SJSA1 (cell line): ENCODE data around the gene CHST8. TPM values are rescaled to one million over a fixed set of nuclear protein-coding genes. Genes with fewer than 3 reads are reported as not detected.

Source experiments
- DNase-seq, 2 experiments: peaks; one replicate each; pipeline ENCODE4 v3.0.0-alpha.2; 2015 to 2020; ENCODE audit warnings: low spot score in 2 of 2, low read depth in 1 of 2
- H3K27ac ChIP-seq: fragments of 250-450 bp; sonication (Bioruptor Pico); 2 replicates; pipeline ENCODE4 v1.5.1; 2020; ENCODE audit warnings: mild to moderate bottlenecking, moderate library complexity
- H3K27me3 ChIP-seq: fragments of 250-450 bp; sonication (Bioruptor Pico); replicated peaks from 2 replicates; pipeline ENCODE4 v1.5.1; 2020; ENCODE audit warnings: mild to moderate bottlenecking, moderate library complexity
- H3K36me3 ChIP-seq: fragments of 250-450 bp; sonication (Bioruptor Pico); 2 replicates; pipeline ENCODE4 v1.5.1; 2020; ENCODE audit warnings: mild to moderate bottlenecking
- H3K4me1 ChIP-seq: fragments of 250-450 bp; sonication (Bioruptor Pico); replicated peaks from 2 replicates; pipeline ENCODE4 v1.6.1; 2021; ENCODE audit warnings: mild to moderate bottlenecking
- H3K4me3 ChIP-seq: fragments of 250-450 bp; sonication (Bioruptor Pico); 2 replicates; pipeline ENCODE4 v1.5.1; 2020; ENCODE audit warnings: mild to moderate bottlenecking
- H3K9me3 ChIP-seq: fragments of 250-450 bp; sonication (Bioruptor Pico); replicated peaks from 2 replicates; pipeline ENCODE4 v1.5.1; 2020; ENCODE audit warnings: mild to moderate bottlenecking
- total RNA-seq: library from RNA; depleted of rRNA; stranded (reverse); fragments of >200 nt; shearing (Covaris generic); gene quantifications from 2 replicates; pipeline ENCODE4 v1.2.3, GENCODE V29; 2014

CHST8 gene
- total RNA-seq, 1 experiment from 2014 or later, result not detected

DNA sequence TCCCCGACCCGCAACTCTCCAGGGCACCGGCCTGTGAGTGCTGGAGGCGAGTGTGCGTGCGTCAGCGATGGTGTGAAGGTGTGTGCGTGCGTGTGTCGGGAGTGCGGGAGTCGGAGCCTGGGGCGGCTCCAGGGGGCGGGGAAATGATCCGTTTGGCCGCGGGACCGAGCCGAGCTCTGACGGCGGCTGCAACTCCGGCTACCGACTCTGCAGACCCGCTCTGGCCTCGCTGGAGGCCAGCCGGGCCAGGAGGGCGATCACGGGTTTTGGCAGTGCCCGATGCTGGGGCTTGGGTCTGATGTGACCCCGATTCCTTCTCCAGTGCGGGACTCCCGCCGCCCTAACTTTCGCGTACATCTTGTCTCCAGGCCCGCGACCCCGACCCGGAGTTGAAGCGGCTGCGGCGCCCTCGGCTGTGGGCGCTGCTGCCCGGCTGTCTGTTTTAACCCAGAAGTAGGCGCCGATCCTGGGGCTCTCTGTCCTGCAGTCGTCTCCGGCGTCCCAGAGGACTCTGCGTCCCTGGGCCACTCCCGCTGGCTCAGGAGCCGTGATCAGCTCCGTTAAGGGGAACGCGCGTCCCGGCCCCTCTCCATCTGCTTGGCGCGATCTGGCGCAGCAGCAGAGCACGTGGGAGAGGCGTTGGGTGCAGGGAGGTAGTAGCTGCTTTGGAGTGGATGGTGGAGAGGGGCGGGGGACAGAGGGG lies 1.2 kb downstream of the CHST8 start:
- no peak overlapping the region for H3K4me3 ChIP-seq
- H3K9me3 ChIP-seq, result peaks cover 3% of the 10 kb centered on the region
- no peaks in the 10 kb centered on the region for H3K36me3 ChIP-seq
- H3K4me1 ChIP-seq, result peaks cover 18% of the 10 kb centered on the region
- peaks cover 74% of the 10 kb centered on the region for H3K27me3 ChIP-seq
- no peak for DNase-seq
- no peak overlapping the region for H3K27ac ChIP-seq

DNA sequence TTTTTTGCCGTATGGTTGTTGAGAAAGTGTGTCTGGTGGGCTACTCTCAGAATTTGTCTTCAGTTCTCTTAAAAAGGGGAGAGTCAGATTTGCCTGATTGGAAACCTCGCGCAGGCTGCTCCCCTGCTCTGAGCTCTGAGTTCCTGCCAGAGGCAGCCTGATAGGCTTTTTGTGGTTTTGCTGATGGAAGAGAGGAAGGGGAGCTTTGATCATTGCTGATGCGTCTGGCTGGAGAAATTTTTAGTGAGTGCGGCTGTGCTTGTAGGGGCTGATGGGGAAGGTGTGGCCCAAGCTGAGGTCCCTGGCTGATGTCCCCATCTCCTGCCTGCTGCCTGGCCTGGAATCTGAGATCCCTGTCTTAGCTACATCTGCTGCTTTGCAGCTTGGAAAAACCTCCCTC lies 2.8 kb downstream of the CHST8 start:
- no peak for DNase-seq
- peaks cover 67% of the 10 kb centered on the region for H3K27me3 ChIP-seq
- H3K27ac ChIP-seq, result no peak overlapping the region
- H3K4me3 ChIP-seq, result no peak overlapping the region
- peaks cover 18% of the 10 kb centered on the region for H3K4me1 ChIP-seq
- H3K36me3 ChIP-seq, result no peaks in the 10 kb centered on the region
- H3K9me3 ChIP-seq, result peaks cover 3% of the 10 kb centered on the region

DNA sequence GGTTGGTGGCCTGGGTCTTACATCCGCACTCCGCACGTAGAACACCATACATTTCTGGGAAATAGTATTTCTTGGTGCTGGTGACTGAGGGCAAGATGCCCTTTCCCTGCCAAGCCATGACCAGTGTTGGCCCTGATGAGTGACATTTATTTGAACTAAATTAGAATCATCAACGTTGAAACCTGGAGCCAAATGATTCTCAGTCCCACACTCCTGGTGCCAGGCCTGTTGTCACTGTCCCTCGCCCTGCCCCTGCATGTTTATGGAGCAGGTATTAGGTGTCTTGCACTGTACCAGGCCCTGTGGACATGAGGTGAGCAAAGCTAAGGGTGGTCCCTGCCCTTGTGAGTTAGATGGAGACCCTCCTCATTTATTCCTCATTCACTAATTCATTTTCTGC lies 5.8 kb downstream of the CHST8 start:
- DNase-seq, result no peak
- Histone ChIP-seq H3K36me3 (no peaks in the 10 kb centered on the region), H3K4me1 (peaks cover 5% of the 10 kb centered on the region), H3K27me3 (peaks cover 39% of the 10 kb centered on the region), H3K9me3 (no peaks in the 10 kb centered on the region), H3K4me3 (no peak overlapping the region), H3K27ac (no peak overlapping the region)

GRCh38 chr19:33627962-33628839 lies 6.4 kb downstream of the CHST8 start:
- no peak overlapping the region for H3K4me3 ChIP-seq
- H3K9me3 ChIP-seq, result no peaks in the 10 kb centered on the region
- H3K36me3 ChIP-seq, result no peaks in the 10 kb centered on the region
- DNase-seq, result no peak
- peaks cover 33% of the 10 kb centered on the region for H3K27me3 ChIP-seq
- H3K4me1 ChIP-seq, result no peaks in the 10 kb centered on the region
- H3K27ac ChIP-seq, result no peak overlapping the region

GRCh38 chr19:33628921-33629825 lies 7.4 kb downstream of the CHST8 start:
- Histone ChIP-seq H3K9me3 (no peaks in the 10 kb centered on the region), H3K4me1 (no peaks in the 10 kb centered on the region), H3K4me3 (no peak overlapping the region), H3K27ac (no peak overlapping the region), H3K27me3 (peaks cover 25% of the 10 kb centered on the region), H3K36me3 (no peaks in the 10 kb centered on the region)
- DNase-seq, result no peak

GRCh38 chr19:33629826-33630375 lies 8.1 kb downstream of the CHST8 start:
- Histone ChIP-seq H3K27ac (no peak overlapping the region), H3K4me1 (no peaks in the 10 kb centered on the region), H3K27me3 (peaks cover 20% of the 10 kb centered on the region; the same call in 1 of the 2 replicates), H3K4me3 (no peak overlapping the region), H3K9me3 (no peaks in the 10 kb centered on the region), H3K36me3 (no peaks in the 10 kb centered on the region)
- DNase-seq, result no peak

GRCh38 chr19:33630880-33631608 lies 9.3 kb downstream of the CHST8 start:
- H3K36me3 ChIP-seq, result no peaks in the 10 kb centered on the region
- H3K4me3 ChIP-seq, result no peak overlapping the region
- no peaks in the 10 kb centered on the region for H3K4me1 ChIP-seq
- no peaks in the 10 kb centered on the region for H3K9me3 ChIP-seq
- H3K27me3 ChIP-seq, result peaks cover 14% of the 10 kb centered on the region; the same call in 1 of the 2 replicates
- no peak overlapping the region for H3K27ac ChIP-seq
- DNase-seq, result no peak

GRCh38 chr19:33631609-33631973 lies 9.8 kb downstream of the CHST8 start:
- Histone ChIP-seq H3K36me3 (no peaks in the 10 kb centered on the region), H3K27me3 (peaks cover 11% of the 10 kb centered on the region; the same call in 1 of the 2 replicates), H3K4me3 (no peak overlapping the region), H3K9me3 (no peaks in the 10 kb centered on the region), H3K27ac (no peak overlapping the region), H3K4me1 (no peaks in the 10 kb centered on the region)
- DNase-seq, result no peak

DNA sequence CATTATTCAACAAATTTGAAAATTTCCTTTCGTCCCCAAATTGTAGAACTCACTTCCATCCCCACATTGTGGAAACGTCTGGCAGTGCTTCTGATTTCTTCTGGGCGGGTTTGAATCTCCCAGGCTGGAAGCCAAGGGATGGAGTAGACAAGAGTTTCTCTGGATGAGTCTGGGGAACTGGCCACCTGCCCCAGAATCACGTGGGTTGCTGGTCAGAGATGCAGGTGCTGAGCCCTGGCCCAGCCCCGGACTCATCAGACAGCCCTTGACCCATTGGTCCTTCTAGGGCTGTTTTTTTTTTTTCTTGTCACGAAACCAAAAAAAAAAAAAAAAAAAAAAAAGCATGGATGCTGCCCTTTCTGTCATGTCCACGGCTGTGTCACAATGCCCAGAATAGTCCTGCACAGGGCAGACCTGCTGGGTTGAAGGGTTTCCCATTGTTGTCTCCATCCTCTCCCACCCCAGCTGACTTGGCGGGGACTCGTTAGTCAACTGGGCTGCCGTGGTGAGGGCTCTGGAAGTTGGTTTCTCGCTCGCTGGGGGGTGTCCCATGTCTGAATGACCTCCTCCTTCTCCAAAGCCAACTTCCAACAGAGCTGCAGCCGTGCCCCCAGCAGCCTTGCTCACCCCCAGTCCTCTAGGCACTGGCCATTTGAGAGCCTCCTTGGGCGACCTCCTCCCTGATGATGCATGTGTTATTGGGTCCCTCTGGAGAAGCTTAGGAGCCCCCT lies 12.8 kb downstream of the CHST8 start:
- Histone ChIP-seq H3K27me3 (peaks cover 6% of the 10 kb centered on the region; the same call in 1 of the 2 replicates), H3K27ac (no peak overlapping the region), H3K4me3 (no peak overlapping the region), H3K9me3 (no peaks in the 10 kb centered on the region), H3K4me1 (no peaks in the 10 kb centered on the region), H3K36me3 (no peaks in the 10 kb centered on the region)
- no peak for DNase-seq

DNA sequence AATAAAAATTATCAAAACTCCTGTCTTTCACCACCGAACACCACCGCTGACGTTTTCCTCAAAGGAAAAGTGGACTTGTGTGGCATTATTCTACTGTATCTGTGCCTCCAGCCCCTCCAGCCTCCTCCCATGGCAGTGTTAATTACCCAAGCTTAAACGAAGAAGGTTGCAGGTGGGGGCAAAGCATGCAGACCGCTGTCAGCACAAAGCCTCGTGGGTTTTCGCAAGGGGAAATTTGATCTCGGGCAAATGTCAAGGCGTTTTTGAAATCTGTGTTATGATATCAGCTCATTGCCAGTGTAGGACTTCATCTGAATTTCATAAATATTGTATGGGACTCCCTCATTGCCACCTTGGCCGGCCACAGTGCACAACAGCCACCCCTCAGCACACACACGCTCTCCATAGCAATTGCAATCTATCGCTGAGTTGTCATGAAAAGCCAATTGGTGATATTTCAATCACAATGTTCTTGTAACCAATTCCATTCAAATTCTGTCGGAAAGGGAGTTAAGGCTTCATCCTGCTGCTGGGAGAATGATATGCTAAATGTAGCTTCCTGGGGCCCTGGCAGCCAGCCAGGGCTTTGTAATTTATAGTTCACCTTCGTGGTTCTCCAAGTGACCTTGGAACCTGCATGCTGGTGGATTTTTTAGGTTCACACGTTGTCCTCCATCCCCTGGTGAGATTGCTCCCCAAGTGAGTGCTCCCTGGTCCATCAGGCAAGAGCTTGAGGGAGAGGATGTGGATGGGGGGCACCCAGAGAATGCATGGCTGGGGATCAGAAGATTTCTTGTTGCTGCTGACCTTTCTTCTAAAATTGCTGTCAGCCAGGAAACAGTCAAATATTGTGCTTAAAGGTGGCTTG lies 16.6 kb downstream of the CHST8 start:
- peaks cover 21% of the 10 kb centered on the region for H3K27me3 ChIP-seq

GRCh38 chr19:33639035-33639681 lies 17.4 kb downstream of the CHST8 start:
- Histone ChIP-seq H3K36me3 (no peaks in the 10 kb centered on the region), H3K4me3 (no peak overlapping the region), H3K4me1 (no peaks in the 10 kb centered on the region), H3K27ac (no peak overlapping the region), H3K27me3 (peaks cover 21% of the 10 kb centered on the region), H3K9me3 (no peaks in the 10 kb centered on the region)
- DNase-seq, result no peak

More for the DNA sequence above, 16.6 kb downstream of the CHST8 start:
- no peaks in the 10 kb centered on the region for H3K9me3 ChIP-seq
- no peak for DNase-seq
- H3K36me3 ChIP-seq, result no peaks in the 10 kb centered on the region
- no peak overlapping the region for H3K27ac ChIP-seq
- no peaks in the 10 kb centered on the region for H3K4me1 ChIP-seq
- H3K4me3 ChIP-seq, result no peak overlapping the region
